ENCODE data around the gene KRT36. TPM values are rescaled to one million over a fixed set of nuclear protein-coding genes. Genes with fewer than 3 reads are reported as not detected.

The KRT36 gene
- total and polyA plus RNA-seq, 2 of the 8 experiments (the other 6 are each of a cell fraction or from before 2014, with no cell fraction given), result not detected

GRCh38 chr17:41498276-41498675, 8.6 kb upstream of the KRT36 start (continued):
- TF ChIP-seq NANOG (IDR thresholded peaks at IDR 0.05; ENCODE audit: insufficient read depth, low read depth, low read length, poor library complexity, severe bottlenecking), result no peak
- no peak for TF ChIP-seq KDM4A (IDR thresholded peaks at IDR 0.05; ENCODE audit: low read depth, low read length, severe bottlenecking)
- TF ChIP-seq BACH1 (IDR thresholded peaks at IDR 0.05; ENCODE audit: low read length), result no peak
- no peak for TF ChIP-seq GTF2F1 (IDR thresholded peaks at IDR 0.05; ENCODE audit: borderline replicate concordance, low read depth, low read length)
- TF ChIP-seq EZH2 (IDR thresholded peaks at IDR 0.05; ENCODE audit: low read depth, low read length, severe bottlenecking), result no peak
